DOHH2 (cell line): ENCODE data around the gene TSKU.

ENCODE experiments used
- EZH2phosphoT487 ChIP-seq: fragments of 200-600 bp; sonication (generic); IDR thresholded peaks from 2 replicates; pipeline ENCODE4 v1.6.1; 2017; ENCODE audit warnings: borderline replicate concordance, mild to moderate bottlenecking, antibody characterized with exemption, low read length, moderate library complexity, mixed read lengths
- TF ChIP-seq, protein P1 (sequence below): fragments of 200-600 bp; sonication (generic); IDR thresholded peaks from one replicate; pipeline ENCODE4 v1.5.1; 2014; ENCODE audit warnings: antibody characterized with exemption, mild to moderate bottlenecking, low read depth, low read length; ENCODE audit not compliant: poor library complexity, severe bottlenecking

GRCh38 chr11:76793391-76794291 is 10.5 kb downstream of the TSKU start:
- no peak for TF ChIP-seq EZH2phosphoT487
- TF ChIP-seq, protein P1, sequence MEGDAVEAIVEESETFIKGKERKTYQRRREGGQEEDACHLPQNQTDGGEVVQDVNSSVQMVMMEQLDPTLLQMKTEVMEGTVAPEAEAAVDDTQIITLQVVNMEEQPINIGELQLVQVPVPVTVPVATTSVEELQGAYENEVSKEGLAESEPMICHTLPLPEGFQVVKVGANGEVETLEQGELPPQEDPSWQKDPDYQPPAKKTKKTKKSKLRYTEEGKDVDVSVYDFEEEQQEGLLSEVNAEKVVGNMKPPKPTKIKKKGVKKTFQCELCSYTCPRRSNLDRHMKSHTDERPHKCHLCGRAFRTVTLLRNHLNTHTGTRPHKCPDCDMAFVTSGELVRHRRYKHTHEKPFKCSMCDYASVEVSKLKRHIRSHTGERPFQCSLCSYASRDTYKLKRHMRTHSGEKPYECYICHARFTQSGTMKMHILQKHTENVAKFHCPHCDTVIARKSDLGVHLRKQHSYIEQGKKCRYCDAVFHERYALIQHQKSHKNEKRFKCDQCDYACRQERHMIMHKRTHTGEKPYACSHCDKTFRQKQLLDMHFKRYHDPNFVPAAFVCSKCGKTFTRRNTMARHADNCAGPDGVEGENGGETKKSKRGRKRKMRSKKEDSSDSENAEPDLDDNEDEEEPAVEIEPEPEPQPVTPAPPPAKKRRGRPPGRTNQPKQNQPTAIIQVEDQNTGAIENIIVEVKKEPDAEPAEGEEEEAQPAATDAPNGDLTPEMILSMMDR: no peak
